Large intestine (tissue), 12 donors: ENCODE data around the gene CAMK1G. TPM values are rescaled to one million over a fixed set of nuclear protein-coding genes. Genes with fewer than 3 reads are reported as not detected.
A peak's percentile ranks its signal among the peaks of the same experiment; 100 is the strongest.

Source experiments
- DNase-seq, 2 donors: peaks; one replicate each; pipeline versions ENCODE4 v3.0.0 to v3.0.0-alpha.2; 2013
- H3K27ac ChIP-seq: one replicate; pipeline ENCODE4 v1.5.1; 2013; ENCODE audit warnings: low read length
- H3K27me3 ChIP-seq: 2 replicates; pipeline ENCODE4 v1.6.1; 2013; ENCODE audit warnings: low read length; ENCODE audit not compliant: control insufficient read depth, insufficient read depth
- H3K36me3 ChIP-seq: 2 replicates; pipeline ENCODE4 v1.6.1; 2013; ENCODE audit warnings: low read length; ENCODE audit not compliant: control insufficient read depth, insufficient read depth
- H3K4me1 ChIP-seq: one replicate; pipeline ENCODE4 v1.6.1; 2013; ENCODE audit warnings: low read length; ENCODE audit not compliant: control insufficient read depth, insufficient read depth
- H3K4me3 ChIP-seq: one replicate; pipeline ENCODE4 v1.5.1; 2013; ENCODE audit warnings: low read length
- H3K9me3 ChIP-seq: one replicate; pipeline ENCODE4 v1.6.1; 2013; ENCODE audit warnings: mild to moderate bottlenecking, low read depth, low read length, moderate library complexity; ENCODE audit not compliant: control insufficient read depth
- WGBS: methylation state at CpG from one replicate; pipeline ENCODE4 v1.1.5; 2013; ENCODE audit warnings: low lambda C conversion rate; ENCODE audit not compliant: insufficient coverage; 5-methylcytosine and 5-hydroxymethylcytosine counted together
- long read RNA-seq, 11 donors: transcript quantifications; one replicate each; lab custom pipeline, GENCODE V29; 2026
- polyA plus RNA-seq: library from polyadenylated mRNA; unstranded; fragments of 120-200 nt; gene quantifications from one replicate; pipeline ENCODE4 v1.2.1, GENCODE V29; 2013

Gene CAMK1G
- polyA plus RNA-seq: 0.63 TPM
- long read RNA-seq, donor 1: 0 reads
- long read RNA-seq, donor 2: 0 reads
- long read RNA-seq, donor 3: 0 reads
- long read RNA-seq, donor 4: 0 reads
- long read RNA-seq, donor 5: 0 reads
- long read RNA-seq, donor 6: 0 reads
- long read RNA-seq, donor 7: 0 reads
- long read RNA-seq, donor 8: 0 reads
- long read RNA-seq, donor 9: 0 reads
- long read RNA-seq, donor 10: 0 reads
- long read RNA-seq, donor 11: 0 reads

DNA sequence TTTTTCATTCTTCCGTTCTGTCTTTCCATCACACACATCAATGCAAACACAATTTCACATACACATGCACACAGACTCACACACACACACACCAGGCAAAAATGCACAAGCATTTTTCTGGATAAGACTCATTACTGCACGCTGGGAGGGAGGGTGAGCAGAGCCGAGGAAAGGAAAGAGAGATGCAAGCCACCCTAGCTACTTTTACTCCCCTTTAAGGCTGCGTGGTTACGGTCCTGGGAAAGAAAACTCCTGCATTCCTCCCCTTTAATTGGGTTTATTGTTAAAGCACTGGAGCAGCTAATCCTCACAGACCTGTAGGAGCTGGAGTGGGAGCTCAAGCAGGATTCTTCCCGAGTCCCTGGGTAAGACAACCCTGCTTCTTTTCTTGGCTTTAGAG is at the start of gene CAMK1G:
TSS of gene CAMK1G (plus strand) at position 307 of the 400 bp plus-strand sequence. CDS start 11,270 bp downstream, outside the sequence.
- peak in 1 of 2 donors; percentile 27 for DNase-seq
- Histone ChIP-seq H3K27ac (no peak within 1 kb of the TSS), H3K4me1 (peaks cover 8% of the 10 kb centered on the region), H3K4me3 (no peak within 1 kb of the TSS), H3K27me3 (peaks cover 50% of the 10 kb centered on the region), H3K9me3 (no peaks in the 10 kb centered on the region), H3K36me3 (no peaks in the 10 kb centered on the region)
- WGBS: no CpG with 5 or more reads among the region's 6 CpGs

DNA sequence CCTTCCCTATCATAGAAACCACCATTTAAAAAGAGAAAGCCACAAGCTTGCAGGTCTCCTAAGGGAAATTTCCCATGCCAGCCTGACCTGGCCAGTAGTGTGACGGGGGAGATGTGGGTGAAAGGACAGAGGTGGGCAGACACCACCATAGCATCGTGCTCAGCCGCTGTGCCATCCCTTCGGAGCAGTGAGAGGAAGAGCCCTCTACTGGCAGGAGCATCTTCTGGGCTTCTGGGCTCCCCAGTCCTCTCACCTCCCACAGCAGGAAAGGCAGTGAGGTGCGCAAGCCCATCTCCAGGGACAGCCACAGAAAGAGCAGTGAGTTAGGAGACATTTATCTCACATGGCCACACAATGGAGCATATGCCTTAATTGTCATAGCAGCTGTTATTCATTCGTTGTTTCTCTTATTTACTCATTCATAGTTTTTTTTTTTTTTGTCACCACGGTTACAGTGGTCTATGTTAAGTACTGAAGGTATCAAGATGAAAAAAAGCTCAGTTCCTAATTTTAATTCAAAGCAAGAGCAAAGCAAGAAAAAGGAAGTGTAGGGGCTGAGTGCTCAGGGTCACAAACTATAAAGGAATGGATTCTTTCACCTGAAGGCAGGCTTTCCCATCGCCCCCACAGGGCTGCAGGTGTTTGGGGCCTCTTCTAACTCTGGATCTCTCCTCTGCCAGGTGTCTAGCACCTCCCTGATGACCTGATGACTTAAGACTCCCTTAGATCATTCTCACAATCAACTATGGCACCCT is 48.8 kb upstream of the CAMK1G start:
- no peaks in the 10 kb centered on the region for H3K4me1 ChIP-seq
- no peak overlapping the region for H3K27ac ChIP-seq
- no peaks in the 10 kb centered on the region for H3K36me3 ChIP-seq
- 84% methylated on average over 2 of the region's 8 CpGs for WGBS
- H3K27me3 ChIP-seq: no peaks in the 10 kb centered on the region
- H3K4me3 ChIP-seq: no peak overlapping the region
- no peaks in the 10 kb centered on the region for H3K9me3 ChIP-seq
- no peak for DNase-seq

DNA sequence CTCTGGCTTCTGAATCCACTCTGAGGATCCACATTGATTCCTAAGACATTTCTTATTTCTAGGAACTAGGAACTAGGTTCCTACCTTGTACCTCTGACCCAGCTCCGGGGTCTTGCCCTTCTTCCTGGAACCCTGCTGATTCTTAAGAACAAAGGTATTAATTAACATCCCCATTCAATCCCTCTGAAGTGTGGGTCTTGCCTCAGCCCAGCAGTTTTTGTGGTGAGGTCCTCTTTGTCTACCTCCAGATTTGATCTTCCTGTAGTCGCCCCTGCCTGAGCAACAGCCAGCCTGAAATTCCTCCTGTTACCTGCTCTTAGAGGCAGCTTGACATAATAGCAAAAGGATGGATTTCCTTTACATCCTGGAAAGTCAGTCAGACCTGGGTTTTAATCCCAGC is 46.7 kb upstream of the CAMK1G start:
- no peak for DNase-seq
- Histone ChIP-seq H3K36me3 (no peaks in the 10 kb centered on the region), H3K27me3 (no peaks in the 10 kb centered on the region), H3K9me3 (no peaks in the 10 kb centered on the region), H3K27ac (no peak overlapping the region), H3K4me1 (no peaks in the 10 kb centered on the region), H3K4me3 (no peak overlapping the region)
- WGBS: no CpG with 5 or more reads among the region's 2 CpGs

- whole genome bisulfite sequencing: no CpG with 5 or more reads among the region's 1 CpG
- Histone ChIP-seq H3K27ac (no peak overlapping the region), H3K36me3 (no peaks in the 10 kb centered on the region), H3K27me3 (no peaks in the 10 kb centered on the region), H3K4me3 (no peak overlapping the region), H3K4me1 (no peaks in the 10 kb centered on the region), H3K9me3 (no peaks in the 10 kb centered on the region)
- no peak for DNase-seq
These were observed 46.0 kb upstream of the CAMK1G start for GRCh38 chr1:209537336-209538114.

GRCh38 chr1:209539576-209539975 is 43.9 kb upstream of the CAMK1G start:
- Histone ChIP-seq H3K4me3 (no peak overlapping the region), H3K9me3 (no peaks in the 10 kb centered on the region), H3K27me3 (no peaks in the 10 kb centered on the region), H3K27ac (no peak overlapping the region), H3K36me3 (no peaks in the 10 kb centered on the region), H3K4me1 (no peaks in the 10 kb centered on the region)
- DNase-seq: no peak

DNA sequence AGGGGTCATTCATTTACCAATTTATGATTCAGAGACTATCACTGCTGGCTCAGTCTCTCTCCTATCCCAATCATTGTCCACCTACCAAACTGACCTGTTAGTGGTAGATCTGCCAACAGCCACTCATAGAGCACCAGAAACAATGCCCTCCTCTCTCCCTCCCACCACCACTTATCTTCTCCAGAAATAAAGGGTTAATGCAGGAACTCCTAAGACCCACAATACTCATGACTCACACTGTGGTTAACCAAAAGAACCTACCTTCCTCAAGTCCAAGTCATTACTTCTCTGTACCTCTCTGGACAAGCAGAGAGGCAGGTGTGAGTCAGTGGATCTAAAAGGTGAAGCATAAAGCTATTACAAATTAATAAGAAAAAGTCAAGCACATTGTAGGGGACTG is 40.9 kb upstream of the CAMK1G start:
- no peaks in the 10 kb centered on the region for H3K27me3 ChIP-seq
- H3K9me3 ChIP-seq: no peaks in the 10 kb centered on the region
- no peak overlapping the region for H3K4me3 ChIP-seq
- no peaks in the 10 kb centered on the region for H3K36me3 ChIP-seq
- DNase-seq: no peak
- no peaks in the 10 kb centered on the region for H3K4me1 ChIP-seq
- H3K27ac ChIP-seq: no peak overlapping the region

DNA sequence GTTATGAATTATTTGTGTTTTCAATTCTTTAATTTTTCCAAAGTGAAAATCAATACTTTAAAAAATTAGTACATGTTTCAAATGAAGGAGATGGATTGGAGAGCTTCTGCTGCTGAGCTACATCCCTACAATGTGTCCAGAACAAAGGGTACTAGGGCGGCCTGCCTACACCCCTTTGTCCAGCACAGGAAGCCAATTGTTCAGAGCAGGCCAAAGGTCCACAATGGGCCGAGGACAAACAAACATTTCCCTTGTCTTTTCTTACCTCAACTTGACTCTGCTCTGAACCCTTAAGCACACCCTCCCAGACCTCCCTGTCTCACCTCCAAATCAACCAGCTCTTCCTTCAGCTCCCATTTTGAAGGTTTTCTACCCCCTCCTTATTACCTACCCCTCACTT is 39.4 kb upstream of the CAMK1G start:
- no peak for DNase-seq
- Histone ChIP-seq H3K4me1 (peaks cover 6% of the 10 kb centered on the region), H3K27ac (no peak overlapping the region), H3K9me3 (no peaks in the 10 kb centered on the region), H3K36me3 (no peaks in the 10 kb centered on the region), H3K4me3 (no peak overlapping the region), H3K27me3 (no peaks in the 10 kb centered on the region)
- WGBS: no CpG with 5 or more reads among the region's 2 CpGs

GRCh38 chr1:209545423-209545822 is 38.1 kb upstream of the CAMK1G start:
- Histone ChIP-seq H3K27me3 (no peaks in the 10 kb centered on the region), H3K4me3 (no peak overlapping the region), H3K4me1 (peaks cover 18% of the 10 kb centered on the region), H3K27ac (no peak overlapping the region), H3K36me3 (no peaks in the 10 kb centered on the region), H3K9me3 (no peaks in the 10 kb centered on the region)
- DNase-seq: no peak
- WGBS: no CpG with 5 or more reads among the region's 3 CpGs

- H3K27me3 ChIP-seq: no peaks in the 10 kb centered on the region
- H3K36me3 ChIP-seq: no peaks in the 10 kb centered on the region
- no peaks in the 10 kb centered on the region for H3K9me3 ChIP-seq
- no peak for DNase-seq
- no peak overlapping the region for H3K4me3 ChIP-seq
- H3K4me1 ChIP-seq: peaks cover 28% of the 10 kb centered on the region
- WGBS: no CpG with 5 or more reads among the region's 5 CpGs
- no peak overlapping the region for H3K27ac ChIP-seq
These were observed 37.0 kb upstream of the CAMK1G start for GRCh38 chr1:209546390-209547085.

GRCh38 chr1:209547626-209548025 is 35.9 kb upstream of the CAMK1G start:
- H3K4me1 ChIP-seq: peaks cover 31% of the 10 kb centered on the region
- WGBS: 50% methylated on average over 1 of the region's 3 CpGs
- H3K27me3 ChIP-seq: no peaks in the 10 kb centered on the region
- H3K27ac ChIP-seq: no peak overlapping the region
- H3K36me3 ChIP-seq: no peaks in the 10 kb centered on the region
- DNase-seq: no peak
- H3K9me3 ChIP-seq: no peaks in the 10 kb centered on the region
- no peak overlapping the region for H3K4me3 ChIP-seq
